Measurements from ENCODE around the gene MPZ.
"Not testable (repeated sequence)": the region's sequence is repeated elsewhere in the genome, so short reads cannot be mapped to it uniquely, and the experiment has no call there.

MPZ gene

GRCh38 chr1:161309868-161310267, at the start of gene MPZ:
MPZ (minus strand) TSS chr1:161309968; CDS start chr1:161309905, 63 bp downstream.
- DNase-seq = no peak

- DNase-seq = no peak
These were observed 49.5 kb upstream of the MPZ start for GRCh38 chr1:161359291-161359690.

- no peak for DNase-seq
These were observed 47.3 kb upstream of the MPZ start for GRCh38 chr1:161357073-161357472.

GRCh38 chr1:161351482-161351881, 41.7 kb upstream of the MPZ start:
- no peak for DNase-seq

GRCh38 chr1:161350671-161351070, 40.9 kb upstream of the MPZ start:
- no peak for DNase-seq

- no peak for DNase-seq
These were observed 33.1 kb upstream of the MPZ start for GRCh38 chr1:161342821-161343220.

GRCh38 chr1:161342177-161342576, 32.4 kb upstream of the MPZ start:
- DNase-seq = no peak

GRCh38 chr1:161335796-161336195, 26.0 kb upstream of the MPZ start:
- DNase-seq = no peak

GRCh38 chr1:161333166-161333565, 23.4 kb upstream of the MPZ start:
- DNase-seq = no peak

- DNase-seq = no peak
These were observed 20.6 kb upstream of the MPZ start for GRCh38 chr1:161330346-161330745.

- DNase-seq = no peak
These were observed 14.3 kb upstream of the MPZ start for GRCh38 chr1:161324020-161324419.

- not testable (repeated sequence) for DNase-seq
These were observed 6.3 kb upstream of the MPZ start for GRCh38 chr1:161315841-161316674.

GRCh38 chr1:161314201-161314981, 4.6 kb upstream of the MPZ start, which contains the start of gene SDHC:
SDHC (plus strand) TSS chr1:161314381; CDS start chr1:161314406, 25 bp downstream.
- DNase-seq = no peak

GRCh38 chr1:161313554-161314200, 3.9 kb upstream of the MPZ start:
- no peak for DNase-seq

GRCh38 chr1:161311595-161312181, 1.9 kb upstream of the MPZ start:
- no peak for DNase-seq

GRCh38 chr1:161307892-161308638, 1.7 kb downstream of the MPZ start:
- no peak for DNase-seq

- no peak for DNase-seq
These were observed 2.5 kb downstream of the MPZ start for GRCh38 chr1:161307230-161307768.

GRCh38 chr1:161305867-161306519, 3.8 kb downstream of the MPZ start:
- no peak for DNase-seq

- no peak for DNase-seq
These were observed 4.6 kb downstream of the MPZ start for GRCh38 chr1:161304927-161305866.

GRCh38 chr1:161300478-161300877, 9.3 kb downstream of the MPZ start:
- no peak for DNase-seq
